ENCODE data around the gene SRP9.

DNA sequence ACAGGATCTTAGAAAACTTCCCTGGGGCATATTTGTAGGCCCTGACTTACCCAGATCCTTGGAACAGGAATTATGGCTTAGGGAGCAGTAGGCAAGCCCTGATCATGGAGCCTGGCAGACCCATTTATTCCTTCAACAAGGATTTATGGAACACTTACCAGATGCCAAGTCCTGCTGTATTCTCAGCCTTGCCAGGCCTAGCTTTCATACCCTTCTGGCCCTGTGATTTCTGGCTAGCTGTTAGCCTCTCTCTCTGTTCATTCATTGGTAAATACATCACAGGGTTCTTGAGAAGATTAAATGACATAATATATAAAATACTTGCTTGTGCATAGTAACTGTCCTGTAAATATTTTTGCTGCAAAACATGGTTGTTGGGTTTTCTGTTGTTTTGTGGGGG is 32.4 kb upstream of the SRP9 start:
- TF ChIP-seq POLR2AphosphoS5 (IDR thresholded peaks at IDR 0.05; ENCODE audit: low read depth, low read length) (no peak), SIN3A (IDR thresholded peaks at IDR 0.05; ENCODE audit: borderline replicate concordance, insufficient read depth, low read depth, low read length) (no peak)
- TF ChIP-seq, protein P1, sequence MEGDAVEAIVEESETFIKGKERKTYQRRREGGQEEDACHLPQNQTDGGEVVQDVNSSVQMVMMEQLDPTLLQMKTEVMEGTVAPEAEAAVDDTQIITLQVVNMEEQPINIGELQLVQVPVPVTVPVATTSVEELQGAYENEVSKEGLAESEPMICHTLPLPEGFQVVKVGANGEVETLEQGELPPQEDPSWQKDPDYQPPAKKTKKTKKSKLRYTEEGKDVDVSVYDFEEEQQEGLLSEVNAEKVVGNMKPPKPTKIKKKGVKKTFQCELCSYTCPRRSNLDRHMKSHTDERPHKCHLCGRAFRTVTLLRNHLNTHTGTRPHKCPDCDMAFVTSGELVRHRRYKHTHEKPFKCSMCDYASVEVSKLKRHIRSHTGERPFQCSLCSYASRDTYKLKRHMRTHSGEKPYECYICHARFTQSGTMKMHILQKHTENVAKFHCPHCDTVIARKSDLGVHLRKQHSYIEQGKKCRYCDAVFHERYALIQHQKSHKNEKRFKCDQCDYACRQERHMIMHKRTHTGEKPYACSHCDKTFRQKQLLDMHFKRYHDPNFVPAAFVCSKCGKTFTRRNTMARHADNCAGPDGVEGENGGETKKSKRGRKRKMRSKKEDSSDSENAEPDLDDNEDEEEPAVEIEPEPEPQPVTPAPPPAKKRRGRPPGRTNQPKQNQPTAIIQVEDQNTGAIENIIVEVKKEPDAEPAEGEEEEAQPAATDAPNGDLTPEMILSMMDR (IDR thresholded peaks at IDR 0.05) = no peak
- TF ChIP-seq, protein P2, sequence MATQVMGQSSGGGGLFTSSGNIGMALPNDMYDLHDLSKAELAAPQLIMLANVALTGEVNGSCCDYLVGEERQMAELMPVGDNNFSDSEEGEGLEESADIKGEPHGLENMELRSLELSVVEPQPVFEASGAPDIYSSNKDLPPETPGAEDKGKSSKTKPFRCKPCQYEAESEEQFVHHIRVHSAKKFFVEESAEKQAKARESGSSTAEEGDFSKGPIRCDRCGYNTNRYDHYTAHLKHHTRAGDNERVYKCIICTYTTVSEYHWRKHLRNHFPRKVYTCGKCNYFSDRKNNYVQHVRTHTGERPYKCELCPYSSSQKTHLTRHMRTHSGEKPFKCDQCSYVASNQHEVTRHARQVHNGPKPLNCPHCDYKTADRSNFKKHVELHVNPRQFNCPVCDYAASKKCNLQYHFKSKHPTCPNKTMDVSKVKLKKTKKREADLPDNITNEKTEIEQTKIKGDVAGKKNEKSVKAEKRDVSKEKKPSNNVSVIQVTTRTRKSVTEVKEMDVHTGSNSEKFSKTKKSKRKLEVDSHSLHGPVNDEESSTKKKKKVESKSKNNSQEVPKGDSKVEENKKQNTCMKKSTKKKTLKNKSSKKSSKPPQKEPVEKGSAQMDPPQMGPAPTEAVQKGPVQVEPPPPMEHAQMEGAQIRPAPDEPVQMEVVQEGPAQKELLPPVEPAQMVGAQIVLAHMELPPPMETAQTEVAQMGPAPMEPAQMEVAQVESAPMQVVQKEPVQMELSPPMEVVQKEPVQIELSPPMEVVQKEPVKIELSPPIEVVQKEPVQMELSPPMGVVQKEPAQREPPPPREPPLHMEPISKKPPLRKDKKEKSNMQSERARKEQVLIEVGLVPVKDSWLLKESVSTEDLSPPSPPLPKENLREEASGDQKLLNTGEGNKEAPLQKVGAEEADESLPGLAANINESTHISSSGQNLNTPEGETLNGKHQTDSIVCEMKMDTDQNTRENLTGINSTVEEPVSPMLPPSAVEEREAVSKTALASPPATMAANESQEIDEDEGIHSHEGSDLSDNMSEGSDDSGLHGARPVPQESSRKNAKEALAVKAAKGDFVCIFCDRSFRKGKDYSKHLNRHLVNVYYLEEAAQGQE (IDR thresholded peaks at IDR 0.05; ENCODE audit: insufficient read depth in 1 of 2, low read depth in 2 of 2, low read length in 1 of 2) = no peak

Data from Panc1 (cell line).